GM19467 (cell line): Measurements from ENCODE around the gene DGAT2.
"Not testable (repeated sequence)": the region's sequence is repeated elsewhere in the genome, so short reads cannot be mapped to it uniquely, and the experiment has no call there.

Experiments used
- ATAC-seq: cut with Tn5 transposase; IDR thresholded peaks from one replicate; pipeline ENCODE4 v1.9.1; 2021; ENCODE audit warnings: mild to moderate bottlenecking, moderate library complexity; ENCODE audit not compliant: unreplicated experiment

Gene DGAT2

GRCh38 chr11:75748729-75749273 is 19.8 kb upstream of the DGAT2 start:
- not testable (repeated sequence) for ATAC-seq

- ATAC-seq = not testable (repeated sequence)
Measured at GRCh38 chr11:75754933-75755332, 13.6 kb upstream of the DGAT2 start.

GRCh38 chr11:75757651-75758050 is 10.9 kb upstream of the DGAT2 start:
- no peak for ATAC-seq

GRCh38 chr11:75759832-75760231 is 8.7 kb upstream of the DGAT2 start:
- ATAC-seq = no peak

GRCh38 chr11:75760243-75760642 is 8.3 kb upstream of the DGAT2 start:
- no peak for ATAC-seq

- ATAC-seq = no peak
Measured at GRCh38 chr11:75760710-75761493, 7.7 kb upstream of the DGAT2 start.

GRCh38 chr11:75762158-75762557 is 6.4 kb upstream of the DGAT2 start:
- no peak for ATAC-seq

- no peak for ATAC-seq
Measured at GRCh38 chr11:75762885-75763284, 5.7 kb upstream of the DGAT2 start.

- ATAC-seq = no peak
Measured at GRCh38 chr11:75763846-75764245, 4.7 kb upstream of the DGAT2 start.

- ATAC-seq = no peak
Measured at GRCh38 chr11:75765116-75765515, 3.5 kb upstream of the DGAT2 start.

- ATAC-seq = no peak
Measured at GRCh38 chr11:75766443-75767227, 1.9 kb upstream of the DGAT2 start.

GRCh38 chr11:75767228-75767572 is 1.4 kb upstream of the DGAT2 start:
- no peak for ATAC-seq

GRCh38 chr11:75767793-75768111 is 826 bp upstream of the DGAT2 start:
- ATAC-seq = no peak

- ATAC-seq = no peak
Measured at GRCh38 chr11:75768909-75769771, 562 bp downstream of the DGAT2 start.

- ATAC-seq = no peak
Measured at GRCh38 chr11:75770102-75770501, 1.5 kb downstream of the DGAT2 start.

- no peak for ATAC-seq
Measured at GRCh38 chr11:75771646-75772410, 3.2 kb downstream of the DGAT2 start.

- ATAC-seq = peak; percentile 59
Measured at GRCh38 chr11:75773595-75774353, 5.2 kb downstream of the DGAT2 start.

- ATAC-seq = no peak
Measured at GRCh38 chr11:75775056-75775455, 6.5 kb downstream of the DGAT2 start.

GRCh38 chr11:75776546-75776945 is 8.0 kb downstream of the DGAT2 start:
- no peak for ATAC-seq
